HL-60 (cell line): ENCODE measurements around the gene CEP72.
"Not testable (repeated sequence)": the region's sequence is repeated elsewhere in the genome, so short reads cannot be mapped to it uniquely, and the experiment has no call there.

ENCODE experiments used
- DNase-seq, 2 experiments: peaks; one replicate each; pipeline ENCODE4 v3.0.0-alpha.2; 2010 to 2020; ENCODE audit warnings: low read depth in 1 of 2, low spot score in 1 of 2
- H3K27ac ChIP-seq: fragments of 250-450 bp; sonication (Bioruptor Pico); replicated peaks from 2 replicates; pipeline ENCODE4 v1.5.1; 2020; ENCODE audit warnings: mild to moderate bottlenecking, moderate library complexity
- H3K27me3 ChIP-seq: fragments of 250-450 bp; sonication (Bioruptor Pico); 2 replicates; pipeline ENCODE4 v1.5.1; 2021; ENCODE audit warnings: mild to moderate bottlenecking, moderate library complexity; ENCODE audit not compliant: insufficient read depth, poor library complexity, severe bottlenecking
- H3K4me3 ChIP-seq: replicated peaks from 2 replicates; pipeline ENCODE4 v1.5.1; 2011; ENCODE audit warnings: mild to moderate bottlenecking, control low read depth, low read length; ENCODE audit not compliant: insufficient read depth
- GABPA ChIP-seq: IDR thresholded peaks from 2 replicates; pipeline ENCODE4 v1.6.1; 2012; ENCODE audit warnings: low read depth
- POLR2AphosphoS5 ChIP-seq: IDR thresholded peaks from 2 replicates; pipeline ENCODE4 v1.6.1; 2012; ENCODE audit warnings: low read depth
- REST ChIP-seq: IDR thresholded peaks from 2 replicates; pipeline ENCODE4 v1.6.1; 2012; ENCODE audit warnings: low read depth; ENCODE audit not compliant: insufficient replicate concordance
- SPI1 ChIP-seq: IDR thresholded peaks from 2 replicates; pipeline ENCODE4 v1.6.1; 2012; ENCODE audit warnings: low read depth, mild to moderate bottlenecking, borderline replicate concordance
- TF ChIP-seq, protein P1 (sequence below): IDR thresholded peaks from one replicate; pipeline ENCODE4 v1.5.1; 2011; ENCODE audit warnings: low read length, control low read depth, inconsistent platforms; ENCODE audit not compliant: insufficient read depth

The CEP72 gene

DNA sequence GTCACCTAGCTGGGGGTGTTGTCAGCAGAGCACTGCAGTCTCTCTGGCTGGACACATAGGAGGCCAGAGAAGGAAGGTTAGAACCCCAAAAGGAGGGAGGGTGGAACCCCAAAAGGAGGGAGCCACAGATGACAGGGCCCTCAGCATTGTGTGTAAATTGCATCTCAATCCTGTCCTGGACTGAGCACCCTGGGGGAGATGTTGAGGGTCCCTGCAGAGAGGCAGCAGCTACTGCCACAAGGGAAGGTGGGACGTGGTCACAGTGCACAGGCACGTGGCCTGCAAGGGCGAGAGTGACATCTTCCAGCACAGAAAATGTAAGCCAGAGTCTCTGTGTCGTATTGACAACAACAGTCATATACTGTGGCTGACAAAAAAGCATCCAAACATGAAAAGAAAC lies 36.5 kb upstream of the CEP72 start:
- no peaks in the 10 kb centered on the region for H3K27me3 ChIP-seq
- H3K4me3 ChIP-seq = no peak overlapping the region
- DNase-seq = no peak
- TF ChIP-seq REST = no peak
- TF ChIP-seq, protein P1, sequence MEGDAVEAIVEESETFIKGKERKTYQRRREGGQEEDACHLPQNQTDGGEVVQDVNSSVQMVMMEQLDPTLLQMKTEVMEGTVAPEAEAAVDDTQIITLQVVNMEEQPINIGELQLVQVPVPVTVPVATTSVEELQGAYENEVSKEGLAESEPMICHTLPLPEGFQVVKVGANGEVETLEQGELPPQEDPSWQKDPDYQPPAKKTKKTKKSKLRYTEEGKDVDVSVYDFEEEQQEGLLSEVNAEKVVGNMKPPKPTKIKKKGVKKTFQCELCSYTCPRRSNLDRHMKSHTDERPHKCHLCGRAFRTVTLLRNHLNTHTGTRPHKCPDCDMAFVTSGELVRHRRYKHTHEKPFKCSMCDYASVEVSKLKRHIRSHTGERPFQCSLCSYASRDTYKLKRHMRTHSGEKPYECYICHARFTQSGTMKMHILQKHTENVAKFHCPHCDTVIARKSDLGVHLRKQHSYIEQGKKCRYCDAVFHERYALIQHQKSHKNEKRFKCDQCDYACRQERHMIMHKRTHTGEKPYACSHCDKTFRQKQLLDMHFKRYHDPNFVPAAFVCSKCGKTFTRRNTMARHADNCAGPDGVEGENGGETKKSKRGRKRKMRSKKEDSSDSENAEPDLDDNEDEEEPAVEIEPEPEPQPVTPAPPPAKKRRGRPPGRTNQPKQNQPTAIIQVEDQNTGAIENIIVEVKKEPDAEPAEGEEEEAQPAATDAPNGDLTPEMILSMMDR = no peak
- no peak for TF ChIP-seq POLR2AphosphoS5
- no peak for TF ChIP-seq SPI1
- TF ChIP-seq GABPA = no peak
- no peak overlapping the region for H3K27ac ChIP-seq

DNA sequence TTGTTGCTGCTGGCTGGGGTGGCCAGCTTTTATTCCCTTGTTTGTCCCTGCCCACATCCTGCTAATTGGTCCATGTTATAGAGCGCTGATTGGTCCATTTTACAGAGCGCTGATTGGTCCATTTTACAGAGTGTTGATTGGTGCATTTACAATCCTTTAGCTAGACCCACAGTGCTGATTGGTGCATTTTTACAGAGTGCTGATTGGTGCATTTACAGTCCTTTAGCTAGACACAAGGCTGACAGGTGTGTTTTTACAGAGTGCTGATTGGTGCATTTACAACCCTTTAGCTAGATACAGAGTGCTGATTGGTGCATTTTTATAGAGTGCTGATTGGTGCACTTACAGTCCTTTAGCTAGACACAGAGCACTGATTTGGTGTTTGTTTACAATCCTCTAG lies 34.9 kb upstream of the CEP72 start:
- H3K27me3 ChIP-seq, H3K4me3 ChIP-seq, H3K27ac ChIP-seq, DNase-seq: not testable (repeated sequence)

- no peak for TF ChIP-seq GABPA
- TF ChIP-seq REST = no peak
- TF ChIP-seq, protein P1 = no peak
- no peak for TF ChIP-seq POLR2AphosphoS5
- TF ChIP-seq SPI1 = no peak
- DNase-seq = no peak
- no peaks in the 10 kb centered on the region for H3K27me3 ChIP-seq
- no peak overlapping the region for H3K27ac ChIP-seq
- H3K4me3 ChIP-seq = no peak overlapping the region
These were observed 34.3 kb upstream of the CEP72 start for GRCh38 chr5:577800-578199.

DNA sequence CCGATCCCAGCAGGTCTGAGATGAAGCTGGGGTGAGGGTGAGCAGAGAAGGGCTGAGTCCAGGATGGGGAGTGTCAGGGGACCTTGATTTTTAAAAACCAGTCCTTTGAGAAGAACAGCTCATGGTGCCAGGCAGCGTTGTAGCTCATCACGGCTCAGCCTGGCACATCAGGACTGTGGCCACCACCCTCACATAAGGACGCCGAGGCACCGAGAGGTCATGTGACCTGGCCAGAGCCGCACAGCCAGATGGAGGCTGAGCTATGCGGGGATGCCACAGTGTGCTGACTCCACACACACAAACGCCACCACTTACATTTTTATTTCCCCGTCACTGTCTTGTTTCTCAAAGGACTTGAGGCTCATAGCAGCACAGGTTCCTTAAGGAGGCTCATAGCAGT lies 32.9 kb upstream of the CEP72 start:
- DNase-seq = no peak
- TF ChIP-seq POLR2AphosphoS5 (no peak), REST (no peak), GABPA (no peak), SPI1 (no peak)
- TF ChIP-seq, protein P1 = no peak
- Histone ChIP-seq H3K4me3 (no peak overlapping the region), H3K27ac (no peak overlapping the region), H3K27me3 (no peaks in the 10 kb centered on the region)
